ENCODE data around the gene C2orf72.

Gene C2orf72

GRCh38 chr2:231056453-231057416 is 19.4 kb downstream of the C2orf72 start, which contains the start of gene PSMD1:
TSS of gene PSMD1 (plus strand) at chr2:231056867. CDS start at chr2:231057026, 159 bp downstream.
- H3K23ac ChIP-seq (ENCODE audit: low read depth, low read length, poor library complexity) = no peak within 1 kb of the TSS
- H3K79me1 ChIP-seq (ENCODE audit: low read depth, low read length) = peaks cover 6% of the 10 kb centered on the region
- H3K36me3 ChIP-seq (replicated peaks in 1 of 2; ENCODE audit: control insufficient read depth in 2 of 2, insufficient read depth in 2 of 2, low read length in 2 of 2) = peaks cover 0 to 20% of the 10 kb centered on the region in 2 donors
- peak within 1 kb of the TSS; percentile 36 for H2AK5ac ChIP-seq (ENCODE audit: low read depth, low read length)
- H2BK120ac ChIP-seq (ENCODE audit: low read depth, low read length) = no peak within 1 kb of the TSS
- H3K4me1 ChIP-seq (ENCODE audit: control insufficient read depth in 2 of 2, insufficient read depth in 1 of 2, low read depth in 1 of 2, low read length in 2 of 2) = peaks cover 6 to 17% of the 10 kb centered on the region in 2 donors
- H4K91ac ChIP-seq (ENCODE audit: low read depth, low read length, poor library complexity) = no peak within 1 kb of the TSS
- no peak within 1 kb of the TSS for H3K14ac ChIP-seq (ENCODE audit: low read length)
- peak within 1 kb of the TSS; percentile 85 to 100 for H3K4me3 ChIP-seq (ENCODE audit: low read length in 2 of 2)
- no peak within 1 kb of the TSS for H2BK15ac ChIP-seq (ENCODE audit: low read length)
- peak within 1 kb of the TSS; percentile 30 for H2BK5ac ChIP-seq (ENCODE audit: low read length)
- H4K8ac ChIP-seq (ENCODE audit: low read depth, low read length) = no peak within 1 kb of the TSS
- H3K18ac ChIP-seq (ENCODE audit: low read length) = peak within 1 kb of the TSS; percentile 95
- H3K4ac ChIP-seq (ENCODE audit: low read length) = no peak within 1 kb of the TSS
- no peaks in the 10 kb centered on the region for H3K9me3 ChIP-seq (replicated peaks in 1 of 2; ENCODE audit: control insufficient read depth in 2 of 2, insufficient read depth in 1 of 2, low read depth in 1 of 2, low read length in 2 of 2)
- no peak within 1 kb of the TSS for H2BK12ac ChIP-seq (ENCODE audit: low read length)
- H3K27ac ChIP-seq (replicated peaks; ENCODE audit: low read length) = peak within 1 kb of the TSS; percentile 82
- no CpG with 5 or more reads among the region's 73 CpGs for WGBS, 2 donors (ENCODE audit: extremely low coverage in 2 of 2, insufficient read length in 2 of 2, insufficient replicate concordance in 1 of 2)
- peak within 1 kb of the TSS; percentile 97 for H3K9ac ChIP-seq (ENCODE audit: low read depth, low read length, poor library complexity)
- H3K4me2 ChIP-seq (ENCODE audit: insufficient read depth, low read length, poor library complexity, severe bottlenecking) = peak within 1 kb of the TSS; percentile 79
- H2AFZ ChIP-seq (ENCODE audit: low read length) = peak within 1 kb of the TSS; percentile 88
- H3K27me3 ChIP-seq (ENCODE audit: control insufficient read depth in 3 of 3, insufficient read depth in 3 of 3, low read depth in 1 of 3, low read length in 3 of 3) = peaks cover 0 to 9% (median 0%) of the 10 kb centered on the region in 3 experiments
- peak; percentile 93 for DNase-seq (ENCODE audit: low spot score)

- Histone ChIP-seq H3K4ac (ENCODE audit: low read length) (no peak overlapping the region), H3K9ac (ENCODE audit: low read depth, low read length, poor library complexity) (no peak overlapping the region), H2BK12ac (ENCODE audit: low read length) (no peak overlapping the region), H3K27ac (replicated peaks; ENCODE audit: low read length) (no peak overlapping the region), H3K4me3 (ENCODE audit: low read length in 2 of 2) (peak overlapping the region; percentile 85 to 100), H2BK120ac (ENCODE audit: low read depth, low read length) (no peak overlapping the region), H3K36me3 (replicated peaks in 1 of 2; ENCODE audit: control insufficient read depth in 2 of 2, insufficient read depth in 2 of 2, low read length in 2 of 2) (peaks cover 0 to 29% of the 10 kb centered on the region in 2 donors), H2BK5ac (ENCODE audit: low read length) (no peak overlapping the region), H2AK5ac (ENCODE audit: low read depth, low read length) (no peak overlapping the region), H3K23ac (ENCODE audit: low read depth, low read length, poor library complexity) (no peak overlapping the region), H3K79me1 (ENCODE audit: low read depth, low read length) (peaks cover 6% of the 10 kb centered on the region), H3K27me3 (ENCODE audit: control insufficient read depth in 3 of 3, insufficient read depth in 3 of 3, low read depth in 1 of 3, low read length in 3 of 3) (peaks cover 0 to 5% (median 0%) of the 10 kb centered on the region in 3 experiments), H3K4me1 (ENCODE audit: control insufficient read depth in 2 of 2, insufficient read depth in 1 of 2, low read depth in 1 of 2, low read length in 2 of 2) (peaks cover 2 to 17% of the 10 kb centered on the region in 2 donors), H3K18ac (ENCODE audit: low read length) (no peak overlapping the region), H4K8ac (ENCODE audit: low read depth, low read length) (no peak overlapping the region), H3K9me3 (replicated peaks in 1 of 2; ENCODE audit: control insufficient read depth in 2 of 2, insufficient read depth in 1 of 2, low read depth in 1 of 2, low read length in 2 of 2) (no peaks in the 10 kb centered on the region), H4K91ac (ENCODE audit: low read depth, low read length, poor library complexity) (no peak overlapping the region), H3K4me2 (ENCODE audit: insufficient read depth, low read length, poor library complexity, severe bottlenecking) (peak overlapping the region; percentile 79), H2BK15ac (ENCODE audit: low read length) (no peak overlapping the region), H2AFZ (ENCODE audit: low read length) (no peak overlapping the region), H3K14ac (ENCODE audit: low read length) (no peak overlapping the region)
- no CpG with 5 or more reads among the region's 10 CpGs for WGBS, 2 donors (ENCODE audit: extremely low coverage in 2 of 2, insufficient read length in 2 of 2, insufficient replicate concordance in 1 of 2)
- DNase-seq (ENCODE audit: low spot score) = no peak
Measured at GRCh38 chr2:231057590-231057989, 20.3 kb downstream of the C2orf72 start.

GRCh38 chr2:231058761-231059550 is 21.6 kb downstream of the C2orf72 start:
- Histone ChIP-seq H3K4me2 (ENCODE audit: insufficient read depth, low read length, poor library complexity, severe bottlenecking) (no peak overlapping the region), H2BK12ac (ENCODE audit: low read length) (no peak overlapping the region), H3K4ac (ENCODE audit: low read length) (no peak overlapping the region), H3K4me1 (ENCODE audit: control insufficient read depth in 2 of 2, insufficient read depth in 1 of 2, low read depth in 1 of 2, low read length in 2 of 2) (peaks cover 2 to 17% of the 10 kb centered on the region in 2 donors), H2AK5ac (ENCODE audit: low read depth, low read length) (no peak overlapping the region), H3K9ac (ENCODE audit: low read depth, low read length, poor library complexity) (no peak overlapping the region), H3K9me3 (replicated peaks in 1 of 2; ENCODE audit: control insufficient read depth in 2 of 2, insufficient read depth in 1 of 2, low read depth in 1 of 2, low read length in 2 of 2) (no peaks in the 10 kb centered on the region), H3K14ac (ENCODE audit: low read length) (no peak overlapping the region), H3K18ac (ENCODE audit: low read length) (no peak overlapping the region), H3K79me1 (ENCODE audit: low read depth, low read length) (peaks cover 6% of the 10 kb centered on the region), H2BK120ac (ENCODE audit: low read depth, low read length) (no peak overlapping the region), H3K27ac (replicated peaks; ENCODE audit: low read length) (no peak overlapping the region), H4K8ac (ENCODE audit: low read depth, low read length) (no peak overlapping the region), H2BK15ac (ENCODE audit: low read length) (no peak overlapping the region), H3K27me3 (ENCODE audit: control insufficient read depth in 3 of 3, insufficient read depth in 3 of 3, low read depth in 1 of 3, low read length in 3 of 3) (peaks cover 0 to 1% (median 0%) of the 10 kb centered on the region in 3 experiments), H2AFZ (ENCODE audit: low read length) (no peak overlapping the region), H2BK5ac (ENCODE audit: low read length) (no peak overlapping the region), H4K91ac (ENCODE audit: low read depth, low read length, poor library complexity) (no peak overlapping the region), H3K4me3 (ENCODE audit: low read length in 2 of 2) (no peak overlapping the region), H3K36me3 (replicated peaks in 1 of 2; ENCODE audit: control insufficient read depth in 2 of 2, insufficient read depth in 2 of 2, low read length in 2 of 2) (peaks cover 3 to 42% of the 10 kb centered on the region in 2 donors), H3K23ac (ENCODE audit: low read depth, low read length, poor library complexity) (no peak overlapping the region)
- no peak for DNase-seq (ENCODE audit: low spot score)
- no CpG with 5 or more reads among the region's 4 CpGs for WGBS, 2 donors (ENCODE audit: extremely low coverage in 2 of 2, insufficient read length in 2 of 2, insufficient replicate concordance in 1 of 2)
